Fibroblast of villous mesenchyme (primary cell): ENCODE measurements around the gene NRXN3. TPM values are rescaled to one million over a fixed set of nuclear protein-coding genes. Genes with fewer than 3 reads are reported as not detected.

Experiments
- DNase-seq: peaks from one replicate; pipeline ENCODE4 v3.0.0-alpha.2; 2010; ENCODE audit warnings: low read depth
- H3K4me3 ChIP-seq: 2 replicates; pipeline ENCODE4 v1.5.1; 2011; ENCODE audit warnings: low read depth, mild to moderate bottlenecking, low read length
- total RNA-seq: library from RNA; depleted of rRNA; stranded (reverse); fragments of >200 nt; gene quantifications from 2 replicates; pipeline ENCODE4 v1.2.3, GENCODE V29; 2012
- TF ChIP-seq, protein P1 (sequence below): IDR thresholded peaks from 2 replicates; pipeline ENCODE4 v1.5.1; 2012; ENCODE audit warnings: low read depth, mild to moderate bottlenecking, low read length; ENCODE audit not compliant: insufficient read depth

NRXN3 gene
- total RNA-seq, 1 donor: 7.3 TPM

DNA sequence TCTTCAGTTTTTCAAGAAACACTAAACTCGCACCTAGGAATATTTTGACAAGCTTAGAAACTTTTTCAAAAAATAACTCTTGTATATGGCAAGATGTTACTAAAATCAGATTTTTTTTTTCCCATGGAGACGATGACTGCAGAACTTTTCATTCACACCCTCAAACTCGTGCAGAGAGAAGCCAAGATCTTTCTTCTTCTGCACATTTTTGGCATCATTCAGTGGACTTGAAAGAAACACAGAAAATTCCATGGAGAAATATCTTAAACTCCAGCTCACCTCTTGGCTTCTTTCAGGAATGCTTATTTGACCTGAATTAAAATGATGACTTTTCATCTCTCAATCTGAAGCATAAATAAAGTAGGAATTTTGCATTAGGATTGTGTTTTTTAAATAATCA lies 919.4 kb downstream of the NRXN3 start:
- TF ChIP-seq, protein P1, sequence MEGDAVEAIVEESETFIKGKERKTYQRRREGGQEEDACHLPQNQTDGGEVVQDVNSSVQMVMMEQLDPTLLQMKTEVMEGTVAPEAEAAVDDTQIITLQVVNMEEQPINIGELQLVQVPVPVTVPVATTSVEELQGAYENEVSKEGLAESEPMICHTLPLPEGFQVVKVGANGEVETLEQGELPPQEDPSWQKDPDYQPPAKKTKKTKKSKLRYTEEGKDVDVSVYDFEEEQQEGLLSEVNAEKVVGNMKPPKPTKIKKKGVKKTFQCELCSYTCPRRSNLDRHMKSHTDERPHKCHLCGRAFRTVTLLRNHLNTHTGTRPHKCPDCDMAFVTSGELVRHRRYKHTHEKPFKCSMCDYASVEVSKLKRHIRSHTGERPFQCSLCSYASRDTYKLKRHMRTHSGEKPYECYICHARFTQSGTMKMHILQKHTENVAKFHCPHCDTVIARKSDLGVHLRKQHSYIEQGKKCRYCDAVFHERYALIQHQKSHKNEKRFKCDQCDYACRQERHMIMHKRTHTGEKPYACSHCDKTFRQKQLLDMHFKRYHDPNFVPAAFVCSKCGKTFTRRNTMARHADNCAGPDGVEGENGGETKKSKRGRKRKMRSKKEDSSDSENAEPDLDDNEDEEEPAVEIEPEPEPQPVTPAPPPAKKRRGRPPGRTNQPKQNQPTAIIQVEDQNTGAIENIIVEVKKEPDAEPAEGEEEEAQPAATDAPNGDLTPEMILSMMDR: no peak
- no peak overlapping the region for H3K4me3 ChIP-seq
- DNase-seq: no peak

DNA sequence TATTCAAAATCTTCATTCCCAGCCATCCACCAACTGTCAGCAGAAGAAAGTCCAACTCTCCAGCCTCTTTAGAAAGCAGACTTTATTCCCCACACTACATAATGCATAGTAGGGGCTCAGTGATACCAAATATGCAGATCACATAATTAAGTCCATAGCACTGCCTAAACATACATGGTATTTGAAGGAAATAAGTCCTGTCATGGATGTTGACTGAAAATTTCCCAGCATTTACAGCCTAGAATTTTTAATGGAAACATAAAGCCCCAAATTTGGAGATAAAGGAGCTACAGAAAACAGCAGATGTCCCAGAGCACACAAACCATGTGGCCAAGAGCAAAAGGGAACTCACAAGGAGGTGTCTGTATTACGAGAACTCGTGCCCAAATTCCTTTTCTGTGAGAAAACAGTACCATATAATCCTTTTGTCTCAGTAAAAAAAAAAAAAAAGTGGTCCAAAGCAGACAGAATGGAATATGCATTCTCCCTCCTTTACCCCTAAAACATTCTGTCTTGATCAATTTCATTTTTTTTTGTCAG lies 920.5 kb downstream of the NRXN3 start:
- no peak overlapping the region for H3K4me3 ChIP-seq
- DNase-seq: no peak
- TF ChIP-seq, protein P1: no peak

DNA sequence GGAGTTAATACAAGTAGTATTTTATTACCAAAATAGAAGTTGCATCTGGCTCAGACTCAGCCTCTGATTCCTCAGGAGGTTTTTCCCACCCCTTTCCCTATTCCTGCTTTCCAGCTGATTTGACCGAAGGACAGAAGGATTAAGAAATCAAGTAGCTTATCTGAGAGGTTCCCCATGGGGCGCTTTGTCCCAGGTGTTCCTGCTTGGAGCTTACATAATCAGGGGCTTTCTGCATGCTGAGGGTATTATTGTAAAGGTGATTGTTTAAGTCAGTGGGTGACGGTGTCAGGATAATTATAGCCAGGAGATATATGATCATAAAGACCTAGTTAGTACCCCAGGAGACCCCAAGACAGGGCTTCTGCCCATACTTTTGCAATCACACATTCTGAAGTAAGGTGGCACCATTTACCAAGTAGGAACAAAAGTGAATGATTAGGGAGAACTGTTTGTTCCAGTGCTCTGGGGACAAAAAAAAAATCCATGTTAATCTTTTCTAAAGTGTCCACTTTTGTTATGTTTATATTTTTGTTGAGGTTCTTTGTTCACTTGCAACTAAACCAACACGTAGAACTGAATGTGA lies 921.3 kb downstream of the NRXN3 start:
- H3K4me3 ChIP-seq: no peak overlapping the region
- no peak for DNase-seq
- TF ChIP-seq, protein P1: no peak

DNA sequence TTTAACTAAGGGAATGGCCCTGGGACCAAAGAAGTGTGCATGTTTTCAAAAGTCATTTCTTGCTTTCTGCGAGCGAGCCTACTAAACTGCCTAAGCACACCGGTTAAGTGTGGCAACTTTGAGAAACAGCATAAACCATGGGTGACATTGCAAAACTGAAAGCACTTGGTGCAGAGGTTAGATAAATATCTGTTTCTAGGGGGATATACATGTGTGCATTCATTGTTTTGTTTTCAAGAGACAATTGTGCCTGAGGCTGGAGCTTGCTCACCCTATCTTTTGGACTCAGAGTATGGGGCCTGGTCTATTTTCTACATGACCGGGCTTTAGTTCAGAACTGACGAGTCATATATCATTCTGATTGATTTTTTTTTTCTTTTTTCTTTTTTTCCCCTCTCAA lies 923.4 kb downstream of the NRXN3 start:
- peak; percentile 38 for DNase-seq
- no peak overlapping the region for H3K4me3 ChIP-seq
- TF ChIP-seq, protein P1: no peak

DNA sequence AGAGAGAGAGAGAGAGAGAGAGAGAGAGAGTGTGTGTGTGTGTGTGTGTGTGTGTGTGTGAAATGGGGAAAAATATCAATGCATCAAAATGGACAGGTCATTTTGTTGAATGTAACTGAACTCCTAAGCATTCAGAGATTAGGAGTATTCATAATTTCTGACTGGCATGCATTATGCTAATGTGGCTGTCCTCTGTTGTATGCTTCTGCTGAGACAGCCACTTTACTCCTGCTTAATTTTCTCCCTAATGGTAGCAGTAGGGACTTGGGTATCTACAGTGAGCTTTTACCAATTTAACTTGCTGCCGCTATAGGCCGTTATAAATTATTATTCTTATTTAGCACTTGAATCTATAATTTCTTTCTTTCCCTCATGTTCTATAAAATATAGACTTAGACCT lies 924.8 kb downstream of the NRXN3 start:
- no peak overlapping the region for H3K4me3 ChIP-seq
- TF ChIP-seq, protein P1: no peak
- no peak for DNase-seq

DNA sequence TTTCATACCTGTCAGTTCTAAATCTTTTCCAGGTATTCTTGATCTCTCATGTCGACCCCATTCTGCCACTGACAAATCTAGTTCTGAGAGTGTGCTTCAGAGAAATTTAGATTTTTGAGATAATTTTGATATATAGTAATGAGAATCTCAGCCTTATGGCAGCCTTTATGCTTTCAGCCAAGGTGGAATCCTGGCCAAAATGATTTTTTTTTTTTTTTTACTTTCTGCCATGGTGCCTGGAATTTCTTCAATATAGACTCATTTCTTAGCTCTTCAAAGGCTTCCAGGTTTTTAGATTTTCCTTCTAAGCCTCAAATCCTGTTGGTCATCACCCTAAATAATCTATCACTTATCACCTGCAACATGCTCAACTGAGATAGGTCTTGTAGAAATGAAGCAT lies 926.6 kb downstream of the NRXN3 start:
- no peak for DNase-seq
- H3K4me3 ChIP-seq: no peak overlapping the region
- TF ChIP-seq, protein P1: no peak

DNA sequence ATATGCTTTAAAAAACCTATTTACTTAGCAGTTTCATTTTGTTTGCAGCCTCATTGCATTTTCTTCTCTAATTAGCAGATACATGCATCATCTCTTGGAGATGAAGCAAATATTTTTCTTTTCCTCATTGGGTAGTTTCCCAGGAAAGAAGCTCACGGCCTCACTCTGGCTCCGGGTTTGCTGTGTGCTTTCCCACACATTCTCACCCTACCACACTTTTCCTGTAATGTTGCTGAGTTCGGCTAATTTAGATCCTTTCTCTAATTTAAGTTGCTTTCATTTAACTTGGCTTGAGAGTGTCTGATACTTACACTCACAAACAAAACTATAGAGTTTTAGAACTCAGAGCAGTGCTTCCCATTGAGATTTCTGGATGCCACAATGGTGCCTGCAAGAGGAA lies 928.2 kb downstream of the NRXN3 start:
- TF ChIP-seq, protein P1: no peak
- DNase-seq: no peak
- H3K4me3 ChIP-seq: no peak overlapping the region
